Activated CD8-positive, alpha-beta T cell treated with anti-CD3 and anti-CD28 coated beads for 36 hours (primary cell): ENCODE data around the gene NPPC. TPM values are rescaled to one million over a fixed set of nuclear protein-coding genes. Genes with fewer than 3 reads are reported as not detected.

Experiments
- ATAC-seq: fragments of 200-7000 bp; cut with Tn5 transposase; one replicate; pipeline ENCODE4 v1.10.0; 2021; ENCODE audit warnings: mild to moderate bottlenecking, moderate library complexity
- CTCF ChIA-PET: fragments of 350-600 bp; sonication (Branson Sonifier 250); formaldehyde crosslinking; loops from one replicate; lab custom pipeline; 2021; ENCODE audit warnings: antibody characterized with exemption; lab: Charles Lee
- POLR2A ChIA-PET: fragments of 350-600 bp; sonication (Branson Sonifier 250); formaldehyde crosslinking; loops from one replicate; lab custom pipeline; 2021; ENCODE audit warnings: antibody characterized with exemption; lab: Charles Lee
- DNase-seq: peaks from one replicate; pipeline ENCODE4 v3.0.0-alpha.2; 2020
- H3K27ac Mint-ChIP-seq: one replicate; pipeline ENCODE4 v1.8.0; 2021; ENCODE audit warnings: mild to moderate bottlenecking, mixed read lengths
- H3K27me3 Mint-ChIP-seq: one replicate; pipeline ENCODE4 v1.8.0; 2021; ENCODE audit warnings: mixed read lengths
- H3K36me3 Mint-ChIP-seq: one replicate; pipeline ENCODE4 v1.8.0; 2021; ENCODE audit warnings: low read depth, mixed read lengths
- H3K4me1 Mint-ChIP-seq: one replicate; pipeline ENCODE4 v1.8.0; 2021; ENCODE audit warnings: low read depth, mixed read lengths
- H3K4me3 Mint-ChIP-seq: one replicate; pipeline ENCODE4 v1.8.0; 2021; ENCODE audit warnings: mild to moderate bottlenecking, moderate library complexity, mixed read lengths
- H3K9me3 Mint-ChIP-seq: one replicate; pipeline ENCODE4 v1.8.0; 2021; ENCODE audit warnings: mixed read lengths
- CTCF ChIP-seq: fragments of 200-600 bp; IDR thresholded peaks from one replicate; pipeline ENCODE4 v1.8.0; 2022; ENCODE audit warnings: antibody characterized with exemption, mild to moderate bottlenecking
- intact Hi-C: fragments of 100-400 bp; cut with micrococcal nuclease; formaldehyde crosslinking; loops from one replicate; pipeline ENCODE4 v1.10.0; 2022
- total RNA-seq, 2 experiments: library from RNA; stranded (reverse); gene quantifications; one replicate each; pipeline ENCODE4 v1.2.3, GENCODE V29; 2021

The NPPC gene
- total RNA-seq, 2 experiments from 2014 or later: 3.5 to 4.7 TPM

DNA sequence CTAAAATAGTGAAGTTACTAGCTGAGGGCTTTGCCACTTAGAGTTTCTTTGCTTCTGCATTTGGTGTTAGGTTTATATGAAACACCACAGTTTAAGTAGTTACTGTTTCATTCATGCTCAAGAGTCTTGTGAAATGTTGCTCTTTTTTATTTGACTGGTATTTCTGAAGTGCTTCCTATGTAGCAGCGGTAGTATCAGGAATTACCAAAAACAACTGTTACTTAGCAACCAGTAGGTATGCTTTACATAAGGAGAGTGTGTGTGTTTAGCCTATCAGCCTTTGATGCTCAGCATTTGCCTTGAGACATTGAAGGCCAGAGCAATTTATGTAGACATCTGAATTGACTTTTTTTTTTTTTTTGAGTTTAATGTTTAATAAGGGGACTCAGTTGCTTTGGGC lies 38.9 kb upstream of the NPPC start:
- H3K27ac Mint-ChIP-seq: no peak overlapping the region
- H3K36me3 Mint-ChIP-seq: peaks cover 14% of the 10 kb centered on the region
- no peak for TF ChIP-seq CTCF
- ChIA-PET POLR2A (no interaction called here), CTCF (no interaction called here)
- H3K4me3 Mint-ChIP-seq: no peak overlapping the region
- DNase-seq (no peak), ATAC-seq (no peak)
- H3K9me3 Mint-ChIP-seq: peaks cover 4% of the 10 kb centered on the region
- peaks cover 48% of the 10 kb centered on the region for H3K4me1 Mint-ChIP-seq
- intact Hi-C loops: no loop called here
- H3K27me3 Mint-ChIP-seq: no peaks in the 10 kb centered on the region

- Mint-ChIP-seq H3K4me3 (peak within 1 kb of the TSS; percentile 83), H3K9me3 (no peaks in the 10 kb centered on the region), H3K36me3 (peaks cover 8% of the 10 kb centered on the region), H3K27me3 (no peaks in the 10 kb centered on the region), H3K4me1 (peaks cover 29% of the 10 kb centered on the region), H3K27ac (peak within 1 kb of the TSS; percentile 93)
- peak; percentile 94 for ATAC-seq
- CTCF ChIA-PET: interaction anchor here (1.0 to 1.2 kb wide), 2 partner anchors 61 to 181 kb away, joined by 3 to 4 read pairs; no protein-coding TSS in a partner anchor
- DNase-seq: peak; percentile 88
- TF ChIP-seq CTCF: no peak
- POLR2A ChIA-PET: interaction anchor here (0.6 to 1.4 kb wide), 7 partner anchors 10 to 179 kb away, joined by 3 to 4 read pairs (median 3); no protein-coding TSS in a partner anchor
- intact Hi-C loops: no loop called here
These were observed 35.4 kb upstream of the NPPC start, which contains the start of gene DIS3L2 for GRCh38 chr2:231961349-231962166. TSS of gene DIS3L2 (plus strand) at chr2:231961713. CDS start at chr2:232014928, 53,215 bp downstream.

DNA sequence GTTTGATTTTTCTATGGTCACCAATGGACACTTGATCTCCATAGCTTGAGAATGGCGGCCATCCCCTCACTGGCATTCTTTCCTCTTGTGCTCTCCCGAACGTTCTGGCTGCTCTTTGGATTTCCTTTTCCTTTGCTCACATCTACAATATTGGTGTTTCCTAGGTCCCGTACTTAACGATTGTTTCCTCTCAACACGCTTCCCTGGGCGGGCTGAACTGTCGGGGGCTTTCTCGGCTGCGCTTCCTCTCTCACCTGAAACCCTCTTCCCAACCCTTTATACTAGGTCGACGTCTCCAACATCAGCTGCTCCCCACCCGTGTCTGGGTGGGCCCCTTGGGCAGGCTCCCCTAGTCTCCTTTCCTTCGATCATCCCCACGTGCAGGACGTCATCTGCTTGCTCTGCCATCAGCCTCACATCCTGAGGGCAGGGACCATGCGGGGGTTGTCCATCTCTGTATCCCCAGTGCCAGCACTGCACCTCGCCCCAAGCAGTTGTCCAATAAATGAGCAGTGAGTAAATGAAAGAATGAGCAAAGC lies 34.7 kb upstream of the NPPC start:
- H3K9me3 Mint-ChIP-seq: no peaks in the 10 kb centered on the region
- peaks cover 28% of the 10 kb centered on the region for H3K4me1 Mint-ChIP-seq
- ATAC-seq (no peak), DNase-seq (peak; percentile 70)
- intact Hi-C loops: no loop called here
- no peaks in the 10 kb centered on the region for H3K27me3 Mint-ChIP-seq
- peak overlapping the region; percentile 91 for H3K27ac Mint-ChIP-seq
- H3K4me3 Mint-ChIP-seq: peak overlapping the region; percentile 83
- CTCF ChIA-PET: interaction anchor here (0.7 to 1.0 kb wide), 3 partner anchors 32 to 282 kb away, joined by 3 to 4 read pairs (median 3); no protein-coding TSS in a partner anchor
- TF ChIP-seq CTCF: no peak
- peaks cover 8% of the 10 kb centered on the region for H3K36me3 Mint-ChIP-seq
- POLR2A ChIA-PET: interaction anchor here (0.6 to 1.4 kb wide), 7 partner anchors 10 to 180 kb away, joined by 3 to 4 read pairs (median 3); no protein-coding TSS in a partner anchor

DNA sequence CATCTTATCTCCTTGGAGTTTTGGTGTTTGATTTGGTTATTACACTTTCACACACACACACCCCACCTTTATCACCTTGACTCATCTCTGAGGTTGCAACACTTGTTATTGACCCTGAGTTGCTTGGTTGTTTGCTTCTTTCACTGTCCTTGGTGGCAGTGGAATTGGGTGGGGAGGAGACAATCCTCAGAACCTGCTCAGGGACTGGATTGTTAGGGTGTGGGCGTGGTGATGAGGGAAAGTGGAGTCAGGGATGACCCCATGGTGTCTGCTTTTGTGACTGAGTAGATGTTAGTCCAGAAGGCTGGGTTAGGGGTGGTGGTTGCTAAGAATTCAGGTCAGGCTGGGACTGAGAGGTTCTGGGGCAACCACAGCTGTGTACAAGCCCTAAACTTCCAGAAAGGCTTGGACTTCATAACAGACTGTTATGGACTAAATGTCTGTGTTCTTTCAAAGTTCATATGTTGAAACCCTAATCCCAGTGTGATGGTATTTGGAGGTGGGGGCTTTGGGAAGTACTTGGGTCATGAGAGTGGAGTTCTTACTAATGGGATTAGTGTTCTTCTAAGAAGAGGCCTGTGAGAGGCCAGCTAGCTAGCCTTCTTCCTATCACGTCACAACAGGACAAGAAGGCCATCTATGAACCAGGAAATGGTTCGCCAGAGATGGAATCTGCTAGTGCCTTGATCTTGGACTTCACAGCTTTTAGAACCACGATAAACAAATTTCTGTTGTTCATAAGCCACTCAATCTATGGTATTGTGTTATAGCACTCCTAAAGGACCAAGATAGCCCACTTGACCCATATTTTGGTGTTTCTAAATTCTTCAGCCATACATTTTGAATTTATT lies 31.9 kb upstream of the NPPC start:
- intact Hi-C loops: no loop called here

More for the DNA sequence above, 31.9 kb upstream of the NPPC start:
- CTCF ChIA-PET: interaction anchor here (1.0 kb wide), 1 partner anchor 368 kb away, joined by 3 read pairs; no protein-coding TSS in a partner anchor
- DNase-seq (no peak), ATAC-seq (no peak)
- Mint-ChIP-seq H3K27ac (no peak overlapping the region), H3K9me3 (no peaks in the 10 kb centered on the region), H3K36me3 (peaks cover 5% of the 10 kb centered on the region), H3K4me1 (peaks cover 11% of the 10 kb centered on the region), H3K4me3 (no peak overlapping the region), H3K27me3 (peaks cover 2% of the 10 kb centered on the region)
- TF ChIP-seq CTCF: no peak
- POLR2A ChIA-PET: no interaction called here
